GM23338 (cell line): ENCODE measurements around the gene SMIM12. TPM values are rescaled to one million over a fixed set of nuclear protein-coding genes. Genes with fewer than 3 reads are reported as not detected.

ENCODE experiments used
- ATAC-seq: fragments of 200-7000 bp; cut with Tn5 transposase; 3 replicates; pipeline ENCODE4 v1.9.1; 2020
- DNase-seq: peaks from one replicate; pipeline ENCODE4 v3.0.0-alpha.2; 2015; ENCODE audit warnings: low spot score
- H2AFZ ChIP-seq: fragments of 200-600 bp; sonication (generic); 2 replicates; pipeline ENCODE4 v1.8.0; 2016; ENCODE audit warnings: antibody characterized with exemption, mild to moderate bottlenecking, moderate library complexity
- H3F3A ChIP-seq: fragments of 200-600 bp; sonication (generic); replicated peaks from 2 replicates; pipeline ENCODE4 v1.8.0; 2017; ENCODE audit warnings: antibody characterized with exemption, mixed run types, low read depth
- H3K27ac ChIP-seq: fragments of 200-600 bp; sonication (generic); 2 replicates; pipeline ENCODE4 v1.6.1; 2016; ENCODE audit warnings: low read depth
- H3K27me3 ChIP-seq: fragments of 200-600 bp; sonication (generic); 2 replicates; pipeline ENCODE4 v1.8.0; 2016; ENCODE audit warnings: mild to moderate bottlenecking, mixed run types, moderate library complexity; ENCODE audit not compliant: insufficient read depth
- H3K36me3 ChIP-seq: fragments of 200-600 bp; sonication (generic); 2 replicates; pipeline ENCODE4 v1.8.0; 2016; ENCODE audit warnings: mild to moderate bottlenecking; ENCODE audit not compliant: insufficient read depth
- H3K4me1 ChIP-seq: fragments of 200-600 bp; sonication (generic); 2 replicates; pipeline ENCODE4 v1.8.0; 2016; ENCODE audit warnings: mild to moderate bottlenecking, moderate library complexity; ENCODE audit not compliant: insufficient read depth
- H3K4me2 ChIP-seq: fragments of 200-600 bp; sonication (generic); 2 replicates; pipeline ENCODE4 v1.7.1; 2017; ENCODE audit warnings: mixed run types
- H3K4me3 ChIP-seq: fragments of 200-600 bp; sonication (generic); 2 replicates; pipeline ENCODE4 v1.6.1; 2016; ENCODE audit warnings: mixed run types
- H3K79me2 ChIP-seq: fragments of 200-600 bp; sonication (generic); replicated peaks from 2 replicates; pipeline ENCODE4 v1.8.0; 2017; ENCODE audit warnings: mild to moderate bottlenecking; ENCODE audit not compliant: insufficient read depth
- H3K9me2 ChIP-seq: fragments of 200-600 bp; sonication (generic); 2 replicates; pipeline ENCODE4 v1.8.0; 2017; ENCODE audit not compliant: insufficient read depth
- H4K20me1 ChIP-seq: fragments of 200-600 bp; sonication (generic); replicated peaks from 2 replicates; pipeline ENCODE4 v1.8.0; 2017; ENCODE audit warnings: mild to moderate bottlenecking; ENCODE audit not compliant: insufficient read depth
- H3K27ac Mint-ChIP-seq: 2 replicates; pipeline ENCODE4 v1.8.0; 2020; ENCODE audit warnings: inconsistent platforms, mild to moderate bottlenecking, moderate library complexity, mixed read lengths
- H3K27me3 Mint-ChIP-seq: 3 replicates; pipeline ENCODE4 v1.8.0; 2022; ENCODE audit warnings: low read depth, mild to moderate bottlenecking, moderate library complexity, mixed read lengths, inconsistent platforms; ENCODE audit not compliant: insufficient read depth, poor library complexity
- H3K36me3 Mint-ChIP-seq: 3 replicates; pipeline ENCODE4 v1.8.0; 2021; ENCODE audit warnings: low read depth, mild to moderate bottlenecking, inconsistent platforms, moderate library complexity, mixed read lengths
- H3K4me1 Mint-ChIP-seq: 3 replicates; pipeline ENCODE4 v1.8.0; 2020; ENCODE audit warnings: mild to moderate bottlenecking, inconsistent platforms, mixed read lengths
- H3K4me3 Mint-ChIP-seq: 3 replicates; pipeline ENCODE4 v1.8.0; 2021; ENCODE audit warnings: moderate library complexity, mild to moderate bottlenecking, inconsistent platforms, mixed read lengths
- H3K9me3 Mint-ChIP-seq: 3 replicates; pipeline ENCODE4 v1.8.0; 2020; ENCODE audit warnings: moderate library complexity, mild to moderate bottlenecking, inconsistent platforms, mixed read lengths
- CREB1 ChIP-seq: fragments of 250-450 bp; sonication (Bioruptor Pico); IDR thresholded peaks from 2 replicates; pipeline ENCODE4 v1.5.0; 2020; ENCODE audit warnings: low read depth, mild to moderate bottlenecking, moderate library complexity
- ETS1 ChIP-seq: IDR thresholded peaks from 2 replicates; pipeline ENCODE4 v1.6.1; 2016; ENCODE audit warnings: antibody characterized with exemption
- EZH2 ChIP-seq: fragments of 200-600 bp; sonication (generic); IDR thresholded peaks from one replicate; pipeline ENCODE4 v1.8.0; 2017; ENCODE audit warnings: antibody characterized with exemption, mild to moderate bottlenecking, low read depth; ENCODE audit not compliant: unreplicated experiment
- EZH2phosphoT487 ChIP-seq: fragments of 200-600 bp; sonication (generic); IDR thresholded peaks from one replicate; pipeline ENCODE4 v1.8.1; 2018; ENCODE audit warnings: antibody characterized with exemption; ENCODE audit not compliant: unreplicated experiment
- JUNB ChIP-seq: IDR thresholded peaks from one replicate; pipeline ENCODE4 v1.6.1; 2016; ENCODE audit warnings: antibody characterized with exemption; ENCODE audit not compliant: unreplicated experiment
- NANOG ChIP-seq: IDR thresholded peaks from 2 replicates; pipeline ENCODE4 v1.6.1; 2016; ENCODE audit warnings: antibody characterized with exemption, borderline replicate concordance
- POLR2AphosphoS5 ChIP-seq: IDR thresholded peaks from 2 replicates; pipeline ENCODE4 v1.6.1; 2016; ENCODE audit warnings: antibody characterized with exemption, low read depth
- REST ChIP-seq: IDR thresholded peaks from one replicate; pipeline ENCODE4 v1.6.1; 2018; ENCODE audit warnings: antibody characterized with exemption; ENCODE audit not compliant: unreplicated experiment
- STAT1 ChIP-seq: IDR thresholded peaks from one replicate; pipeline ENCODE4 v1.6.1; 2016; ENCODE audit warnings: antibody characterized with exemption; ENCODE audit not compliant: unreplicated experiment
- ZNF114 ChIP-seq: fragments of 250-450 bp; sonication (Bioruptor Pico); IDR thresholded peaks from 2 replicates; pipeline ENCODE4 v1.5.0; 2020; ENCODE audit warnings: mild to moderate bottlenecking, moderate library complexity
- ZNF331 ChIP-seq: fragments of 250-450 bp; sonication (Bioruptor Pico); IDR thresholded peaks from 2 replicates; pipeline ENCODE4 v1.5.0; 2020; ENCODE audit warnings: low read depth, mild to moderate bottlenecking, moderate library complexity
- polyA plus RNA-seq: library from polyadenylated mRNA; unstranded; fragments of >200 nt; fragmentation: Nextera tagmentation; extraction: Ambion mirVana; gene quantifications from 2 replicates; pipeline ENCODE4 v1.2.1, GENCODE V29; 2016
- total RNA-seq: library from RNA; depleted of rRNA; stranded (reverse); fragments of >200 nt; shearing (Covaris generic); gene quantifications from 2 replicates; pipeline ENCODE4 v1.2.3, GENCODE V29; 2014
- TF ChIP-seq, protein P1 (sequence below), 2 experiments: fragments of 200-600 bp in 1 of 2; sonication (generic) in 1 of 2; conservative IDR thresholded peaks; 2 replicates each; pipeline versions ENCODE4 v1.5.1 to v1.6.1; 2016 to 2017; ENCODE audit warnings: antibody characterized with exemption in 2 of 2, low read depth in 2 of 2, mild to moderate bottlenecking in 2 of 2, moderate library complexity in 1 of 2
- TF ChIP-seq, protein P2 (sequence below): fragments of 250-450 bp; sonication (Bioruptor Pico); IDR thresholded peaks from 2 replicates; pipeline ENCODE4 v1.5.0; 2020; ENCODE audit warnings: mild to moderate bottlenecking, moderate library complexity

Gene SMIM12
- total and polyA plus RNA-seq, 2 experiments from 2014 or later = 22.7 to 25.3 TPM

DNA sequence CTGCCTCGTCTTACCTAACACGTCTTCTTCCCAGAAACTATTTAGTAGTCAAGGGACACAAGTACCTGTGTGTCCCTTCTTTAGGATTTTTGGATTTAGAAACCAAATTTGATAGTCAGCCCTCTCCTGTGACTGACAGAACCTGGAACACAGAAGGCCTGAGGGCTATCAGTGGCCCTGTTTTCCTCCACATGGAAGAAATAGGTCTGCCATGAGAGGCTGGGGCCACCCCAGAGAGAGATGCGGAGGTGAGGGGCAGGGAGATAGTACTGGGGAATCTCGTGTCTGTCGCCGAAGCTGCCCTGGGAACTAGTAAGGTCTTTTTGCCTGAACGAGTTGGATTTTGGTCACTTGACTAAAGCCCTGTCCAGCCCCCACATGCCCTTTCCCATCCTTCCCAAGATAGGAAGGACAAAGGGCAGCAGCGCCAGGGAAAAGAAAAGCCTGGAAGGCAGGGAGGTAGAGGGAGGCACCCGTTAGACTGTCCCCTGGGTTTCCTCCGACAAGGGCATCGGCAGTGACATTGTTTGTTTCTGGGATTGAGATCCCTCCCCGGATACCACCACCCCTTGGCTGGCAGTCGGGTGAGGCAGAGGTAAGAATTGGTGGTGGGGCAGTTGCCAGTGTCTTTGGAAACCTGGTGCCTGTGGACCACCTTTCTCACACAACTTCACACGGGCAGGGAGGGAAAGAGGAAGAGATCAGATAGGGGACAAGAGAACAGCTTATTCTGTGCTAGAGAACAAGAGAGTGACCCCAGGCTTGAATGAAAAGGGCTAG, 19.8 kb downstream of the SMIM12 start:
- no peak overlapping the region for H3K4me3 Mint-ChIP-seq
- no peaks in the 10 kb centered on the region for H3K9me3 Mint-ChIP-seq
- H3K36me3 ChIP-seq = no peaks in the 10 kb centered on the region
- H3F3A ChIP-seq = no peaks in the 10 kb centered on the region
- no peaks in the 10 kb centered on the region for H3K36me3 Mint-ChIP-seq
- no peak overlapping the region for H3K27ac ChIP-seq
- no peak overlapping the region for H2AFZ ChIP-seq
- H3K4me2 ChIP-seq = no peak overlapping the region
- 0 out of 2 replicates have a peak, but pooled peaks cover 5% of the 10 kb centered on the region for H3K9me2 ChIP-seq
- no peak overlapping the region for H3K4me3 ChIP-seq
- no peaks in the 10 kb centered on the region for H4K20me1 ChIP-seq
- no peaks in the 10 kb centered on the region for H3K79me2 ChIP-seq
- no peak for ATAC-seq
- peaks cover 15% of the 10 kb centered on the region for H3K4me1 ChIP-seq
- peaks cover 21% of the 10 kb centered on the region for H3K4me1 Mint-ChIP-seq
- H3K27ac Mint-ChIP-seq = no peak overlapping the region
- no peak for DNase-seq
- peaks cover 1% of the 10 kb centered on the region for H3K27me3 Mint-ChIP-seq
- no peak for TF ChIP-seq JUNB
- TF ChIP-seq, protein P1, sequence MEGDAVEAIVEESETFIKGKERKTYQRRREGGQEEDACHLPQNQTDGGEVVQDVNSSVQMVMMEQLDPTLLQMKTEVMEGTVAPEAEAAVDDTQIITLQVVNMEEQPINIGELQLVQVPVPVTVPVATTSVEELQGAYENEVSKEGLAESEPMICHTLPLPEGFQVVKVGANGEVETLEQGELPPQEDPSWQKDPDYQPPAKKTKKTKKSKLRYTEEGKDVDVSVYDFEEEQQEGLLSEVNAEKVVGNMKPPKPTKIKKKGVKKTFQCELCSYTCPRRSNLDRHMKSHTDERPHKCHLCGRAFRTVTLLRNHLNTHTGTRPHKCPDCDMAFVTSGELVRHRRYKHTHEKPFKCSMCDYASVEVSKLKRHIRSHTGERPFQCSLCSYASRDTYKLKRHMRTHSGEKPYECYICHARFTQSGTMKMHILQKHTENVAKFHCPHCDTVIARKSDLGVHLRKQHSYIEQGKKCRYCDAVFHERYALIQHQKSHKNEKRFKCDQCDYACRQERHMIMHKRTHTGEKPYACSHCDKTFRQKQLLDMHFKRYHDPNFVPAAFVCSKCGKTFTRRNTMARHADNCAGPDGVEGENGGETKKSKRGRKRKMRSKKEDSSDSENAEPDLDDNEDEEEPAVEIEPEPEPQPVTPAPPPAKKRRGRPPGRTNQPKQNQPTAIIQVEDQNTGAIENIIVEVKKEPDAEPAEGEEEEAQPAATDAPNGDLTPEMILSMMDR (conservative IDR thresholded peaks at IDR 0.05; ENCODE audit: low read depth in 2 of 2) = no peak
- TF ChIP-seq NANOG = no peak
- TF ChIP-seq ZNF331 = no peak
- TF ChIP-seq, protein P2, sequence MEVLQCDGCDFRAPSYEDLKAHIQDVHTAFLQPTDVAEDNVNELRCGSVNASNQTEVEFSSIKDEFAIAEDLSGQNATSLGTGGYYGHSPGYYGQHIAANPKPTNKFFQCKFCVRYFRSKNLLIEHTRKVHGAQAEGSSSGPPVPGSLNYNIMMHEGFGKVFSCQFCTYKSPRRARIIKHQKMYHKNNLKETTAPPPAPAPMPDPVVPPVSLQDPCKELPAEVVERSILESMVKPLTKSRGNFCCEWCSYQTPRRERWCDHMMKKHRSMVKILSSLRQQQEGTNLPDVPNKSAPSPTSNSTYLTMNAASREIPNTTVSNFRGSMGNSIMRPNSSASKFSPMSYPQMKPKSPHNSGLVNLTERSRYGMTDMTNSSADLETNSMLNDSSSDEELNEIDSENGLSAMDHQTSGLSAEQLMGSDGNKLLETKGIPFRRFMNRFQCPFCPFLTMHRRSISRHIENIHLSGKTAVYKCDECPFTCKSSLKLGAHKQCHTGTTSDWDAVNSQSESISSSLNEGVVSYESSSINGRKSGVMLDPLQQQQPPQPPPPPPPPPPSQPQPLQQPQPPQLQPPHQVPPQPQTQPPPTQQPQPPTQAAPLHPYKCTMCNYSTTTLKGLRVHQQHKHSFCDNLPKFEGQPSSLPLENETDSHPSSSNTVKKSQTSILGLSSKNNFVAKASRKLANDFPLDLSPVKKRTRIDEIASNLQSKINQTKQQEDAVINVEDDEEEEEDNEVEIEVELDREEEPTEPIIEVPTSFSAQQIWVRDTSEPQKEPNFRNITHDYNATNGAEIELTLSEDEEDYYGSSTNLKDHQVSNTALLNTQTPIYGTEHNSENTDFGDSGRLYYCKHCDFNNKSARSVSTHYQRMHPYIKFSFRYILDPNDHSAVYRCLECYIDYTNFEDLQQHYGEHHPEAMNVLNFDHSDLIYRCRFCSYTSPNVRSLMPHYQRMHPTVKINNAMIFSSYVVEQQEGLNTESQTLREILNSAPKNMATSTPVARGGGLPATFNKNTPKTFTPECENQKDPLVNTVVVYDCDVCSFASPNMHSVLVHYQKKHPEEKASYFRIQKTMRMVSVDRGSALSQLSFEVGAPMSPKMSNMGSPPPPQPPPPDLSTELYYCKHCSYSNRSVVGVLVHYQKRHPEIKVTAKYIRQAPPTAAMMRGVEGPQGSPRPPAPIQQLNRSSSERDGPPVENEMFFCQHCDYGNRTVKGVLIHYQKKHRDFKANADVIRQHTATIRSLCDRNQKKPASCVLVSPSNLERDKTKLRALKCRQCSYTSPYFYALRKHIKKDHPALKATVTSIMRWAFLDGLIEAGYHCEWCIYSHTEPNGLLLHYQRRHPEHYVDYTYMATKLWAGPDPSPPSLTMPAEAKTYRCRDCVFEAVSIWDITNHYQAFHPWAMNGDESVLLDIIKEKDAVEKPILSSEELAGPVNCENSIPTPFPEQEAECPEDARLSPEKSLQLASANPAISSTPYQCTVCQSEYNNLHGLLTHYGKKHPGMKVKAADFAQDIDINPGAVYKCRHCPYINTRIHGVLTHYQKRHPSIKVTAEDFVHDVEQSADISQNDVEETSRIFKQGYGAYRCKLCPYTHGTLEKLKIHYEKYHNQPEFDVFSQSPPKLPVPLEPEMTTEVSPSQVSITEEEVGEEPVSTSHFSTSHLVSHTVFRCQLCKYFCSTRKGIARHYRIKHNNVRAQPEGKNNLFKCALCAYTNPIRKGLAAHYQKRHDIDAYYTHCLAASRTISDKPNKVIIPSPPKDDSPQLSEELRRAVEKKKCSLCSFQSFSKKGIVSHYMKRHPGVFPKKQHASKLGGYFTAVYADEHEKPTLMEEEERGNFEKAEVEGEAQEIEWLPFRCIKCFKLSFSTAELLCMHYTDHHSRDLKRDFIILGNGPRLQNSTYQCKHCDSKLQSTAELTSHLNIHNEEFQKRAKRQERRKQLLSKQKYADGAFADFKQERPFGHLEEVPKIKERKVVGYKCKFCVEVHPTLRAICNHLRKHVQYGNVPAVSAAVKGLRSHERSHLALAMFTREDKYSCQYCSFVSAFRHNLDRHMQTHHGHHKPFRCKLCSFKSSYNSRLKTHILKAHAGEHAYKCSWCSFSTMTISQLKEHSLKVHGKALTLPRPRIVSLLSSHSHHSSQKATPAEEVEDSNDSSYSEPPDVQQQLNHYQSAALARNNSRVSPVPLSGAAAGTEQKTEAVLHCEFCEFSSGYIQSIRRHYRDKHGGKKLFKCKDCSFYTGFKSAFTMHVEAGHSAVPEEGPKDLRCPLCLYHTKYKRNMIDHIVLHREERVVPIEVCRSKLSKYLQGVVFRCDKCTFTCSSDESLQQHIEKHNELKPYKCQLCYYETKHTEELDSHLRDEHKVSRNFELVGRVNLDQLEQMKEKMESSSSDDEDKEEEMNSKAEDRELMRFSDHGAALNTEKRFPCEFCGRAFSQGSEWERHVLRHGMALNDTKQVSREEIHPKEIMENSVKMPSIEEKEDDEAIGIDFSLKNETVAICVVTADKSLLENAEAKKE (CRISPR knock-in tag) = no peak
- TF ChIP-seq REST = no peak
- no peak for TF ChIP-seq STAT1
- TF ChIP-seq POLR2AphosphoS5 = no peak
- no peak for TF ChIP-seq EZH2
- no peak for TF ChIP-seq ETS1
- no peak for TF ChIP-seq EZH2phosphoT487
- no peak for TF ChIP-seq CREB1 (CRISPR knock-in tag)
- no peak for TF ChIP-seq ZNF114 (CRISPR knock-in tag)
- no peaks in the 10 kb centered on the region for H3K27me3 ChIP-seq
